GM19372 (cell line): ENCODE measurements around the gene EIF2S2.

ENCODE experiments used
- ATAC-seq: cut with Tn5 transposase; IDR thresholded peaks from one replicate; pipeline ENCODE4 v1.9.1; 2021; ENCODE audit warnings: mild to moderate bottlenecking, low read depth, moderate library complexity; ENCODE audit not compliant: unreplicated experiment

EIF2S2 gene

DNA sequence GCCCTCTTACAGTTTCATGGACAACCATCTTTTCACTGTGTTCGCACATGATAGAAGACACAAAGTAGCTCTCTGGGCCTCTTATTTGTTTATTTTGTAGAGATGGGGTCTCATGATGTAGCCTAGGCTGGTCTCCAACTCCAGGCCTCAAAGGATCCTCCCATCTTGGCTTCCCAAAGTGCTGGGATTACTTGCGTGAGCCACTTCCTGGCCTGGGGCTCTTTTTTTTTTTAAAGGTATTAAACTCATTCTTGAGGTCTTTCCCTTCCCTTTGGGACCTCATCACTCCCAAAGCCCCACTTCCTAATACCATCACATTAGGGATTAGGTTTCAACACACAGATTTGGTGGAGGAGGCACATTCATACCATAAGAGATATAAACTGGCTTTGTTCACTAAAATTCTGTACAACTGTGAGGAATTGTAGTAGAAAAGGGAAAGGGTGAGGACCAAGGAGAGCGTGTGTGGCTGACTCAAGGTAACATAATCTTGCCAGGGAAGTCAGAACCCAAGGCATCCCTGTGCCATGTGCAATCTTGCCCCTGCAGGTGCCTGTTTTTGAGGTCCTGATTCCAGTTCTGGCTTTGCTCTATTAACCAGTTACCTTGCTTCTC lies 45.5 kb downstream of the EIF2S2 start:
- no peak for ATAC-seq

DNA sequence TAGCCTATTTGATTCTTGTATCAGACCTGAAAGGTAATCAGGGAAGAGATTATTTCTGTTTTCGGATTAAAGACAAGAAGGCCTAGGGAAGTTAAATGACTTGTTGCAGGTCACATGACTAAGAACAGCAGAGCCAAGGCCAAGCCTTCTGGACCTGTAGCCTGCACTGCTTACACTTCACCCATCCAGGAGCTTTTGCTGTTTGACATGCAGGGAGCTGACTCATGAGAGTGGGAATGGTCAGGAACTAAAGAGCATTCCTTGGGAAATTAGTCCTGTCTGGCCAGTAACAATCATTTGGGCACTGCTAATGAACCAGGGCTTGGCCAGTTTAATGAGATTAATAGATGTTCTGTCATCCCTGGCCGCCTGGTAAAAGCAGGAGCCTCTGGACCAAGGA lies 46.8 kb downstream of the EIF2S2 start:
- ATAC-seq, result no peak

DNA sequence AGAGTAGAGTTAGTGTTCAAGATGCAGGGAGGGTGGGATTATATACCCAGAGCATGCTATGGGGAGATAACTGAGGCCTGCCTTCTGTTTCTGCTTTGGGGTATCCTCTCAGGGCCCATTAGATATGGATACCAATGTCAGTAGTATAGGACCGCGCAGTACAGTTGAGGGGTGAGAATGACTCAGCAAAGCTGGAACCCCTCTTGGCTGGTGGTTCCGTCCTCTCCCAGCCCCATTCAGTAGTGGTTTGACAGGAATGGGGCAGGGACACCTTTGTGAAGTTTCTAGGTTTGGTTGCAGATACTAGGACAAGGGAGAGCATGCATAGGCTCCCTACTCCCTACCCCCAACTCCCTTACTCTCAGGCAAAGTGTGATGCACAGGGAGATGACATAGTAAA lies 47.8 kb downstream of the EIF2S2 start:
- ATAC-seq, result no peak

DNA sequence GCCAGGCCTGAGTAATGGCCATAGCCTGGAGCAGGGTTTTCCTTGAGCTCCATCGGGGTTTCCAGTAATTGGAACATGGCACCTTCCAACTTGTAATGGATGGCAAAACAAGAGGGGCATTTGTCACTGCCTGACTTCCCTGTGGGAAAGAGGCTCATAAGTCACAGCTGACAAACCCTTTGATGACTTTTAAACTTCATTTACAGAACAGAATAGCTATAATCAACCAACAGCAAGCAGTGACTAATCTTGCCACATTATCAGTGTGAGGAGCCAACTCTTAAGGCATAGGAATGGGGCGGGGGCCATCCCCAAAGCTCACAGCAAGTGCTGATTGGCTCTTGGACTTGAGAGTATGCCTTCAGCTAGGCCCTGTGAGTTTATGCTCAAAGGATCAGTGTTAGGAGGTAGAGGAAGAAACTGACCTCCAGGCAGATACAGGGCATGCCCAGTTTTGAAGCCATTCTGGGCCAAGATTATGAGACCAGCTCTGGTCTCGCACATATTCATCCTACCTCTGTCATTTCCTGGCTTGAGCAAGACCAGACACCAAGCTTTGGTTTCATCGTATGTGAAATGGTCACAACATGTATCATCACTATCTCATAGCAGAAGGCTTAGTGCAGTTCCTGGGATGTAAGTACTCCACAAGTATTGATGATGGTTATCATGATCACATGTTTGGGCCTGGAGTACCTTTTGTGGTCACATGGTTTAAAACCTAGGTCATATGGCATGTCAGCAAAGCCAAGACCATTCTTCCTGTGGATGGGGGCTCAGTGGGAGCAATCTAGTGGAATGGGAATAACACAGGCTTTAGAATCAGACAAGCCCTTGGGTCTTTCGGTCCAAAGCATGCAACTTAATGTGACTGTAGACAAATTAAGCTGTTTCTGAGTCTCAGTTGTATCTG lies 49.2 kb downstream of the EIF2S2 start:
- ATAC-seq, result no peak

DNA sequence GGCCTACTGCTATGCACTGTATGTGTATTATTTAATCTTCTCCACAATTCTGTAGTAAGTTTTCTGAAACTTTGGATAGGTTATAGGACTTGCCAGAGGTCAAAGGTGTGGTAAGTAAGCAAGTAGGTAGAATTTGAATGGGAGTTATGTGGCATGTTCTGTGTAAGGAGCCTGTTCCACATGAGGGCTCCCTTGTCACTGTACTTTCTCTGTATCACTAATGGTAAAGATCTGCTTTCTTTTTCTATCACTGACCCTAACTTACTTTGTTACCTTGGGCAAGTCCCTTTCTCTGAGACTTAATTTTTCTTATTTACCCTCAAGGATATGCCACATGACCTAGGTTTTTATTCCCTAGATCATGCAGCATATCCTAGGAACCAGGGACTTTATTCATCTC lies 50.3 kb downstream of the EIF2S2 start:
- ATAC-seq, result no peak

DNA sequence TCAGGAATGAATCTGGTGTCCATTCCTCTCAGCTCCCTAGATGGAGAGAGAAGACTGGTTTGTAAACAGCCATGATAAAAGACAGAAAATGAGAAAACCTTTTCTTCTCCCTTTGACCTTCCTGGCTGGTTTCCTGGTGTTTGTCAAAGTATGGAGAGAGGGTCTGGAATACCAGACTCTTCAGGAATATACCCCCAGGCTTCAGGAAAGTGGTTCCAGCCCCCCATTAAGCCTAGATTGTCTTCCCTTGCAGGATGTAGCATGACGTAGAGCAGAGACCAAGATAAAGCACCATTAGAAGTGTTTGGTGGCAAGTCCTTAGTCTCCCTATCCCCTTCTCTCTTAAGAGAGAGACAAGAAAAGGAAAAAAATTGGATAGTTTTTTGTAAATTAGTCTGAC lies 51.1 kb downstream of the EIF2S2 start:
- ATAC-seq, result no peak

DNA sequence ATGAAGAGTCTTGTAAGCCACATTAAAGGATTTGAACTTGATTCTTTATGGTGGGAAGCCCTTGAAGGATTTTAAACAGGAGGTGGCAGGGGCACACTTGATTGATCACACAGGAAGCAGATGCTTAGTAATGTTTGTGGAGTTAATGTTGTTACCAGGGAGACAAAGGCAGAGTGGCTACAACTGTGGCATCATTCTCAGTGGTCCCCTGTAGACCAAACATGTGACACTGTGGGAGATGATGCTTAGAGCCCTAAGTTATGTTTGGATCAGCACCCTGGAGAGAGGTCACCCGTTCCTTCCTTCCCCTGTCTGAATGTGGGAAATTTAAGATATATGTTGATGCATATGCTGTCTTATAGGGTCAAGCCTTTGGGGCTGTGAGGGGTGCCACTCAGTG lies 53.2 kb downstream of the EIF2S2 start:
- no peak for ATAC-seq

DNA sequence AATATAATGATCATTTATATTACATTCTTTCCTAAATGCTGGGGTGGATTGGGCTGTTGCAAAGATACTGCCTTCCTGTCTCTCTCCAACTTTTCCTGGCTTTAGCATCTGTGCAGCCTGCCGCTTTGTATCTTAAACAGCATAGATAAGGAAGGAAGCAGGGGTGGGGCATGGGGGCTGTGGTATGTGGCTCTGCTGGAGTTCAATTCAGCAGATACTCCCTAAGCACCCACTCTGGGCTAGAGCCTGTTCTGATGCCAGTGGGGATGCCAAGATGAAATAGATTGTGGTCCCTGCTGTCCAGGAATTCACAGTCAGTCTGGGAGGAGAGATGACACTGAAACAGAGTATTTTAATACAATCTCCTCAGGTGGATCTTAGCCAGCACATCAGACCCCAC lies 56.8 kb downstream of the EIF2S2 start:
- no peak for ATAC-seq

DNA sequence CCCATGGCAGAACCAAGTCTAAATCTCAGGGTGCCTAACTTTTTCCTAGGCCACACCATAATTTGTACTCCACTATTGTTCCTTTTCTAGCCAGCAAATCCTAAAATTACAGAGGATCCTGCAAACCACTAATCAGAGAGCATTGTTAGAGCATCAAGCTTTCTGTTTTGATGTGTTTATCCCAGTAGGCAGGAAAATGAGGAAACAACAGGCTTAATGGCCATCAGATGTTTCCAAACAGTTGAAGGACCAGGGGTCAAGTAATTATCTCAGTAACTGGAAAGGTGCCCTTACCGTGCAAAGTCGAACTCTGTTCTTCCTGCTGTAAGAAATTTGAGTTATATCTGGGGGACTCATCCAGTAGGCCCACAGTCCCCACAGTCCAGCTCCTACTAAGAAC lies 59.6 kb downstream of the EIF2S2 start:
- ATAC-seq, result no peak

DNA sequence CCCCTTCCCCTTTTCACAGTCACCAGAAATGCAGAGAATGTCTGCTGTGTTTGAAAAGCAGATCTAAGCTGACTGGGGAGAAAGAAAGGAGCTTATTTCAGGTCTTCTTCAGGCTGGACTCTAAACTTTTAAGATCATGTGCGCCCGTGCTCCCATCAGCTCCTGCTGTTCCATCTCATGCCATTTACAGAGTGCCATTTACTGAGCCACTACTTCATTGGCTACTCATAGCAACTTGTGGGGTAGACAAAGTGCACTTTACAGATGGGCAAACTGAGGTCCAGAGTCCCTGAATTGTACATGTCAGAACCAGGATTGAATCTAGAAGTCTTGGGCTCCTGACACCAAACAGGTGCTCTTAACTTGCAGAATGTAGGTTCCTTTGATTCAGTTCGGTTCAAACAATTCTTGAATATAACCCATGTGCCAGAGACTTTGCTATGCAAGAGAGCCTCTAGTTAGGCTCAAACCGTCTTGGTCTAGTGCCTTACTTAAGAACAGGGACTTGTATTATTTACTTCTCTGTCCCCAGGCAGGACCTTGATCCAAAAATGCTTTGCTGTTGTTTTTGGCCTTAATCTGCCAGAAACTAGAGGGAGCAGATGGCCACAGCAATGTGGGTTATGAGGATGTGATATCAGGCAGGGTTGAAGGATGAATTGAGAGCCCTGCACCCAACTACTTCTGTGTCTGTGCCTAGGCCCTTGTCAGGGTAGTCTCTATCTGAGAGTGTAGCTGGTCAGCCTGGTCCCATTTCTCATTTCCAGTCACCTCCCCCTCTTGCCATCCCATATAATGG lies 61.9 kb downstream of the EIF2S2 start:
- no peak for ATAC-seq

DNA sequence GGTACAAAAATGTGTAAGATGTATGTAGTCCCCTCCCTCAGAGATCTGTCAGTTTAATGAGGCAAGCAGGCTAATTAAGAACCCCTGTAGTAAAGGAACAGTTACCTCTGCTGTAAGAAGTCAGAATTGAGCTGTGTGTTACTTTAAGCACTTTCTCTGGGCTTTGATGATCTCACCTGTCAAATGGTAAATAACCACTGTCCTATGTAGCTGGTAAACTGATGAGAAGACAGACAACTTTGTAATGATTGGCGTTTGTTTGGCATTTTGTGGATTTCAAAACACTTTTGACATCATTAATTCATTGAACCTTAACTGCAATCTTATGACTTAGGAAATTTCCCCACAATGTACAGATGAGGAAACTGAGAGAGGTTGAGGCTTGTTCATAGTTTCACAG lies 62.7 kb downstream of the EIF2S2 start:
- ATAC-seq, result no peak

DNA sequence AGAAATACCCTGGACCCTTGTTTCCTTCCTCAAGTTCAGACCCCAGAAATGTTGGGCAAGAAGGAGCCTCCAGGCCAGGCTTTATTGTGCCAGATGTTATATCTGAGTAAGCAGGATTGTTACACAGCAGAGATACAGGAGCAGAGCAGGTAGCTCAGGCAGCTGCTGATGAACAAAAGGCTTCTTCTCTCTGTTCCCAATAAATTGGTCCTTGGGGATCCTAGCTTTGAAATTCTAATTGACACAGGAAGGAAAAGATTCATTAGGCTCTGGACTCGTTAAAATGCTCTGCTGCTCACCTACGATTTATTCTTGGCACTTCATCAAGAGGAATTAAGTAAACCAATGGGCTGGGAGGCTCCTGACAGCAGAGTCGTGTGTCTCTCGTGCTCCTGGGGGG lies 64.1 kb downstream of the EIF2S2 start:
- no peak for ATAC-seq

DNA sequence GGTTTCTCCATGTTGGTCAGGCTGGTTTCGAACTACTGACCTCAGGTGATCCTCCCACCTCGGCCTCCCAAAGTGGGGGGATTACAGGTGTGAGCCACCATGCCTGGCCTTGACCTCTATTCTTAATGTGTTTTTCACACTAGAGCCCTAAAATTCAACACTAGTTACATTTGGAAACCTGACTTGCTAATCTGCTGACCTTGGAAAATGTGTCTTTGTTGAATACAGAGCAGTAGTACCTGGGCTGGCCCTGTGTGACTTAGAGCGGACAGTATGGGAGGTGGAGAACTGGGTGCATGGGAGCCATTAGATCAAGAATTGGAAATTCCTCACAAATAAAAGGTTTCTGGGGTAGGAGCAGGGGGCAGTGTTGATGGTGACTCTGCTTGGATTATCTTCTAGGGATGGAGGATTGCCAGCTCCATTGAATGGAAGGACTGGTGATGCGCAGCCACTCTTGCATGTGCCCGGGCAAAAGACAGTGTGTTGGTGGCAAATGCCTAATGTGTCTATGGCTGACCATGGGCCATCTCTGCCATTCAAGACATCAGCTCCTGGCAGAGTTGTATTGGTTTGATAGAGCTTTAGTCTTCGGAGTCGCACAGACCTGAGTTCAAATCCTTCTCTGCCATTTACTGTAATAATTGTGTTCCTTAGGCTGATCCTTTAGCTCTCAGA lies 64.9 kb downstream of the EIF2S2 start:
- ATAC-seq, result no peak

DNA sequence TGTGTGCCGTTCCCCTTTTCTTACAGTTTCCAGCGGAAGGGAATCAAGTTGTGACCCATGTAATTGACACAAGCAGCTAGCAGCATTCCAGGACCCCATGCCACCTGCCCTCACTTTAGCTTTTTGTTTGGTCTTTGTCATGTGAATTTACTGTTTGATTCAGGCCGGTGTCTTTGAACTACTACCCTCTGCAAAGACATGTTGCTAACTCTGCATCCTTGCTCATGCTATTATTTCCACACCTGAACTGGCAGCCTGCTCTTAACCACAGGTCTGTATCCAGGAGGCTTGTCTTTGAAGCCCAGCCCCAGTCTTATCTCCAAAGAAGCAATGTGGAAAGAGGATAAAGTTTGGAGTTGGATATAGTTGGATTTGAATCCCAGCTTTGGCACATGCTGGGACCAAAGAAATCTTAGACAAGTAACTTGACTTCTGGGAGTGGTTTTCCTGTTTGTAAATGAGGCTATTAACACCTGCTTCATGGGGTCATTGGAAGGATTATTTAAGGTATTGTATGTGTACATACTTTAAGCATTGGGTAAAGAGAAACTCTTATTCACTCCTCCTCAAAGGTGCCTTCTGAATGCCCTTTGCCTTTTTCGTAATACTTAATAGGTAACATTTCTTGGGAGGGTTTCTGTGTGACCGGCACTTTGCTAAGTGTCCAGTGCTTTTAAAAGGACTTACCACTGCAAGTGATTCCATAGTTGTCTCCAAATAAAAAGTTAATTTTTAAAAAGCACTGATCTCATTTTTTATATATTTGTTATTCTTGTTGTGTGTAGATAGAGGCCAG lies 65.9 kb downstream of the EIF2S2 start:
- no peak for ATAC-seq

DNA sequence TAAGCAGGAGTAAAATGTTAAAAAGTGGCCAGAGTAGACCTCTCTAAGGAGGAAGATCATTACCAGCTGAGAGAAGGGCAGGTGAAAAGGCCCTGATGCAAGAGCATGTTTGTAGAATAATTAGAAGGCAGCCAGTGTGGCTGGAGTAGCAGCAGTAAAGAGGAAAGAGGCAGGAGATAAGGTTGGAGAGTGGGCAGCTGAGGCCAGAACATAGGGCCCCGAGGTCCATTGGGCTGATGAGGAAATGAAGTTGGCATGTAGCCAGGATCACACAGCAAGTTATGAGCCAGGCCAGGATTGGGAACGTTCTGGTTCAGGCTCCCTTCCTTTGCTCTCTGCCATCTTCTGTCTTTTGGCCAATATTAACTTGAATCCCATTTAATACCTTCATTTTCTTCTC lies 66.7 kb downstream of the EIF2S2 start:
- ATAC-seq, result no peak

DNA sequence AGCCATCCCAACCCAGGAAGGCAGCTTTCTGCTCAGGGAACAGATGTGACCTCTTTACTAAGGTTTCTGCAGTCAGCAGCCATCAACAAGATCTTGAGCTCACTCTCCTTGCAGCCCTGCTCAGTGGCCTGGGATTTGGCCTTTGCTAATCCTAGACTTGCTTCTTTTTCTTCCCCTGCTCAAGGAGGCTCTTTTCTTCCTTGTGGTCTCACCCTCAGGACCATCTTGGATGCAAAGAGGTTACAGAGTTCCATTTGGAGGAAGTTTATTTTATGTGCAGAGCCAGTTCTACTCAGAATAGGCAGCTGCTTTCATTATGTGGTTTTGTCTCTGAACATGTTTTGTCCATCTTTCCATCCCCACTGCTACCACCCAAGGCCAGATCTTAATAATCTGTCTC lies 69.0 kb downstream of the EIF2S2 start:
- no peak for ATAC-seq

DNA sequence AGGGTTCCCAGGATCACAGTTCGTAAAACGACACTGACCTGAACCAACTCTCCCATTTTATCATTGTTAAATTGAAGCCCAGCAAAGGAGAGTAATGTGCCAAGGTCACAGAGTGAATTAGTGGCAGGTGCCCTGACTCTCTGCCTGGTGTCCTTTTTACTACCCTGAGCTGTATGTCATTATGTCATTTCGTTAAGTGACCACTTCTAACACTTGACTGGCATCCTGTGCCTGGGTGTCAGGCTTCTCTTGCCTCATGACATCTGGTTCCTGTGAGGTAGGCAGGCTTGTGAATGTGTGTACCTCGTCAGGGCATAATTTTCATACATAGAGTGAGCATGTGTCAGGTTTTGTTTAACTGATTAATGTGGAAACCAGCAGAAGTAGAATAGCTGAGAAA lies 69.8 kb downstream of the EIF2S2 start:
- no peak for ATAC-seq

DNA sequence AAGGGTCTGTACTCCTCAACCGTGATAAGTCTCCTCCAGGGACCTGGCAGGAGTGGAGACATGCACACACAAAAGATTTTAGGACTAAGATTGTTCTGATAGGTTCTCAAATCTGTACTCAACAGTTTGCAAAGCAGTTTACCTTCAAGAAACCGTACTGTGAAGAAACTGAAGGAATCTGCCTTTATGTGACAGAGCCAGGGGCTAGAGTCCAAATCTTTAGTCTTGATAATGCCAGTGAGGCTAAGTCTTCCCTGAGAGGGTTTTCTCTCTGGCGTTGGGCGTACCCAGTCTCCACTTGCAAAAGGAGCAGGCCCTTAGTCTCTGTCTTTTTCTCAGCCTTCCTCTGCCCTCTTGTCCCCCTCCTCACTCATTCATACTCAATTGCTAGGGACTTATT lies 70.8 kb downstream of the EIF2S2 start:
- ATAC-seq, result no peak

DNA sequence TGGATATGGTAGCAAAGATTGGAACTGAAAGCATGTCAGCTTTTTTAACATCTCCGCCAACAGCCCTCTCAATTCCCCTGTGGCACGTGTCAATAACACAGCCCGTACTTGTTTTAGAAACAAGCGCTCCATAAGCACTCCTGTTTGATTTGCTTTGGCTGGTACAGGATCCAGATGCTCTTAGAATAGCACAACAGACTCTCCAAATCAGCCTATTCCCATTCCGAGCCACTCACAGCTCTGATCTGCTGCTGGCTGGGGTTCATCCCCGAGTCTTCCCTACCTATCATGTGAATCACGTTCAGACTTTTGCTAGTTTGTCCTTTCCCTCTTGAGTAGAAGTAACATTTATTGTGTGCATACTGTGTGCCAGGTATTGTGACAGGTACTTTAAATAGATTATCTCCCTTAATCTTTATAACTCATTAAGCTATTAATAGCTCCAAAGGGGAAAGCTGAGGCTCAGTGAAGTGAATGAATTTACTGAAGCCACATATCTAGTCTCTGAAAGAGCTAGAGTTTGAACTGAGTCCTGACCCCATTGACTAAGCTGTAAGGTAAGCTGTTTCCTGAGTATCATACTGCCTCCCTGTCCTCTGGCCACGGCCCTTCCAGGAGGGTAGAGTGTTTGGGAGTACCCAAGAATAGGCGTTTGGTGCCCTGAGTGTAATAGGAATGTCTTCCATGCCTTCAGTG lies 71.6 kb downstream of the EIF2S2 start:
- ATAC-seq, result no peak
